Measurements from ENCODE around the gene GOLGA6L10.
"Not testable (repeated sequence)": the region's sequence is repeated elsewhere in the genome, so short reads cannot be mapped to it uniquely, and the experiment has no call there.

Gene GOLGA6L10

GRCh38 chr15:82338573-82338972, 10.7 kb downstream of the GOLGA6L10 start:
- not testable (repeated sequence) for DNase-seq

- DNase-seq: not testable (repeated sequence)
These were observed 11.2 kb downstream of the GOLGA6L10 start for GRCh38 chr15:82338053-82338452.

- DNase-seq: not testable (repeated sequence)
These were observed 12.2 kb downstream of the GOLGA6L10 start for GRCh38 chr15:82337051-82337450.

GRCh38 chr15:82336180-82336647, 13.1 kb downstream of the GOLGA6L10 start:
- not testable (repeated sequence) for DNase-seq

DNA sequence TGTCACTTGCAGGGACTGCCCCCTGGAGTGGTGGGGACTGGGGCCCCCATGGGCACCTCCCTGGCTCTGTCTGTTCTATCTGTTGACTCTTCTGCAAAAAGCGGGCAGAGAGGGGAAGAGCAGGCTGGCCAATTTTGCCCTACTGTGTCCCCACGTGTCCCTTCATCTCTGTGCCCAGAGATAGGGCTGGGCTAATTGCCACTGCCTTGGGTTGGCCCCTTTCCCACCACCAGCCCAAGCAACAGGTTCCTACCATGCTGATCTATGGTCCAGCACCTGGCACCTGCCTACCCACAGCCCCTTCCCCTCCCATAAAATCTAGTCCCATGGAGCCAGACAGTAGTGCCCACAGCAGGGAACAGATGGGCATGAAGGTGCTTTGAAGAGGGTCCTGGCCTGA, 14.3 kb downstream of the GOLGA6L10 start:
- DNase-seq: not testable (repeated sequence)

GRCh38 chr15:82334554-82334932, 14.7 kb downstream of the GOLGA6L10 start:
- DNase-seq: not testable (repeated sequence)

DNA sequence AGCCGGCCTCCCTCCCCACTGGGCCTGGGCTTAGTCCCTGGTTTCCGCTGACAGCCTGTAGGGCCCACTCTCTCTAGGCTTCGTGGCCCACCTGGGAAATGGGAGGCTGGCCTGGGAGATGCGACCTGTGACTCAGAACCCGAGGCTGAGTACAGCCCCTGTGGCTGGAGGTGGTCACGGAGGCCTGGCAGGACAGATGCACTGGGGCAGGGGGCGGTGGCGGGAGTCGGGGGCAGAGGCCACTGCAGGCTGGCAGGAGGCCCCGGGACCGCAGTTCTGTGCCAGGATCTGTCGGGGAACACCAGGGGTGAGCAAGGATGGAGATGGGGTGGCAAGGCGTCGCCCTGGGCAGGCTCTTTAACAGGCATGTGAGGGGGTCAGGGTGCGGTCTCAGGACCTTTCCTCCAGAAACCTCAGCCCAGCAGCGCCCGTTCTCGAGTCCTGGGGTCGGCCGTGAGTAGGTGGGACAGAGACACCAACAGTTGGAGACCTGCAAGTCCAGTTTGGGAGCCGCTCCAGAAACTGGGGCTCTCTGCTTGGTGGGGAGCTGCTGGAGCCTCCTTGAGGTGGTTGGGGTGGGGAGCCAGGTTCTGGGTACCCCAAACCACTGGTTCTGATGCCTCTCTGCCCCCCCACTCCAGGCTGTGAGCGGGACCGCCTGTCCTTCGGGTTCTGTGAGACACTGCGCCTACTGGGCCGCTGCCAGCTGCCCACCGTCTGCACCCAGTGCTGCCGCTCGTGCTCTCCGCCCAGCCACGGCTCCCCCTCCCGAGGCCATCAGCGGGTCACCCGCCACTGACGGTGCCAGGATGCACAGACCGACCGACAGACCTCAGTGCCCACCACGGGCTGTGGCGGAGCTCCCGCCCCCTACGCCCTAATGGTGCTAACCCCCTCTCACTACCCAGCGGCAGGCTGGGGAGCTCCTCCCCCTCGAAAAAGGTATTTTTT, 15.4 kb downstream of the GOLGA6L10 start:
- not testable (repeated sequence) for DNase-seq

DNA sequence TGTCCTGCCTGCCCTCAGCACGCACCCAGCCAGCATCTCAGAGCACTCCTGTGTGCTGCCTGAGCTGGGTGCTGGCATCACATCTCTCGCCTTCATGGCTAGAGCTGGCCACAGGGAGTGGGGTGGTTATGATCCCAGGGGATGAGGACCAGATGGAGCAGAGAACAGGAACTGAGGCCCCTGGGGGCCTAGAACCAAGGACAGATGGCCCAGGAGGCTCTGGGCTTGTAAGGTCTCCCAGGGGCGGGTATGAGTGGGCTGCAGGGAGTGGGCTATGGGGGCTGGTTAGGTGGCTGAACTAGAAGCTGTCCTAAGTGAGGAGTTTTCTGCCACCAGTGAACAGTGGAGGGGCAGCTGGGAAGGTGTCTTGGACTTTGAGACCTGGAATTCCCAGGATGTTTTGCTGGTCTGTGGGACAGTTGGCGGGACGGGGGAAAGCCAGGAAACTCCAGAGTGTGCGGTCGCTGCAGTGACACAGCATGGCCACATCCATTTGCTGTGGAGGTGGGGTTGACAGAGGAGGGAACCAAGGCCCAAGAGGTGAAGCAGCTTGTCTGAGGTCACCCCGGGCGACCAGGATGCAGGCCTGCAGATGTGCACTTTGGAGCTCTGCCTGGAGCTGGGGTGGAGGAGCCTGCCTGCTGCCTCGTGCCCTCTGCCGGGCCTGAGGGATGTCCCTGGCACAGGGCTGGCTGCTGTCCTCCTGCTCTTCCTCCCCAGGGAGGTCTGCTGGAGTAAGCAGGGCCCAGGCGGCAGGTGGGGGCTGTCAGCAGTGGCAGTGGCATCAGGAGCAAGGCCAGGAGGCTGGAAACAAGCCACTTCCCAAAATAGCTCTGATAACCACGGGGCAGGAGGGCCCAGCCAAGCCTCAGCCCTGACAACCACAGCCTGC, 16.3 kb downstream of the GOLGA6L10 start:
- not testable (repeated sequence) for DNase-seq

DNA sequence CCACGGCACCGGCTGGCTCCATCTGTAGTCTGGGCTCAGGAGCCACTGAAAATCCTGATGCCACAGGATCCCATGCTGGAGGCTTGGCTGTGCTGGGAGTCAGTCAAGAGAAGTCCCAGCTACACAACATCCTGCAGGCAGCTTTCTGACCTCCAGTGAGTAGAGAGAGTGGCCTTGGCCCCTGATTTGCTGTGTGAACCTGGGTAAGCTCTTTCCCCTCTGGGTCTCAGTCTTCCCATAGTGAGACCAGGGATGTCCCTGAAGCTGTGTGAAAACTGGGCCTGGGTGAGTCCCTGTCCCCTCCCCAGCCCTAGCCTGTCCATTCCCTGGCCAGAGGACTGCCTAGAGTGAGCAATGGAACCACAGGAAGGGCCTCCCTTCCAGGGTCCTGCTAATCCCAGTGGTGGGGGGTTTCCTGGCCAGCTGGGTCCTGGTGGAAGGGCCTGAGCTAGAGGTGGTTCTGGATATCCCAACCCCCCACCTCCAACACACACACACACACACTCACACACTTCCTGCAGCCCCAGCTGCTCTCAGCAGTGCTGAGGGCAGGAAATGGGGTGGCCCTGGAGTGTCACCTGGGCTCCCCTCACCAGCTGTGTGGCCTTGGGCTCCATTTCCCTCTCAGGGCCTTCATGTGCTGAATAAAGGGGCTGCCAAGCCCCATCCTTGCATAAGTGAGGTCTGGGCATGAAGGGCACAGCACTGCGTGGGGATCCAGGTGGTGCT, 17.5 kb downstream of the GOLGA6L10 start:
- DNase-seq: not testable (repeated sequence)

GRCh38 chr15:82330921-82331320, 18.4 kb downstream of the GOLGA6L10 start:
- DNase-seq: not testable (repeated sequence)

- not testable (repeated sequence) for DNase-seq
These were observed 20.2 kb downstream of the GOLGA6L10 start for GRCh38 chr15:82329039-82329438.

- DNase-seq: not testable (repeated sequence)
These were observed 21.9 kb downstream of the GOLGA6L10 start for GRCh38 chr15:82327372-82327771.

DNA sequence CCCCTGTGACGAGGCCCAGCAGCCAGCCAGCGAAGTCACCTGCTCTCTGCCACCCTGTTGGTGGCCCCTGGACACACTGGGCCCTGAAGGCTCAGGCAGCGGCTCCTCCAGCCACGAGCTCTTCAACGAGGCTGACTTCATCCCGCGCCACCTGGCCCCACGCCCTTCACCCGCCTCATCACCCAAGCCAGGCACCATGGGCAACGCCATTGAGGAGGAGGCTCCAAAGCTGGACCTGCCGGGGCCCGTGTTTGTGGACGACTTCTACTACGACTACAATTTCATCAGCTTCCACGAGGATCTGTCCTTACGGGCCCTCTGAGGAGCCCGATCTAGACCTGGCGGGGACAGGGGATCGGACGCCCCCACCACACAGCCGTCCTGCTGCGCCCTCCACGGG, 22.4 kb downstream of the GOLGA6L10 start:
- DNase-seq: not testable (repeated sequence)

DNA sequence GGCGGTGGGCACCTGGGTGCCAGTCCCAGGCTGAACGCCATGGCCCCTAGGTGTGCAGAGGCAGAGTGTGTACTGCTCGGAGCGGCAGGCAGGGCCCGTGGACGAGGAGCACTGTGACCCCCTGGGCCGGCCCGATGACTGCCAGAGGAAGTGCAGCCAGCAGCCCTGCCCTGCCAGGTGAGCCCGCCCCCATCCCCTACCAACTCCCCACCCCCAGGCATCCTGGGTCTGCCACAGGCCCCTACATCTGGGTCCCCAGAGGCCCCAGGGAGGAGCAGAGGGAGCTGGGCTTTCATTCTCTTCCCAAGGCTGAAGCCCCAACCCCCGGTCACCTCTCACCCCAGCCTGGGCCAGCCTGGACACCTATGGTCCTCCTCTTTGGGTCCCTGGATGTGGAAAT, 23.6 kb downstream of the GOLGA6L10 start:
- not testable (repeated sequence) for DNase-seq

- not testable (repeated sequence) for DNase-seq
These were observed 24.4 kb downstream of the GOLGA6L10 start for GRCh38 chr15:82324831-82325230.

- not testable (repeated sequence) for DNase-seq
These were observed 26.8 kb downstream of the GOLGA6L10 start for GRCh38 chr15:82322488-82322887.

DNA sequence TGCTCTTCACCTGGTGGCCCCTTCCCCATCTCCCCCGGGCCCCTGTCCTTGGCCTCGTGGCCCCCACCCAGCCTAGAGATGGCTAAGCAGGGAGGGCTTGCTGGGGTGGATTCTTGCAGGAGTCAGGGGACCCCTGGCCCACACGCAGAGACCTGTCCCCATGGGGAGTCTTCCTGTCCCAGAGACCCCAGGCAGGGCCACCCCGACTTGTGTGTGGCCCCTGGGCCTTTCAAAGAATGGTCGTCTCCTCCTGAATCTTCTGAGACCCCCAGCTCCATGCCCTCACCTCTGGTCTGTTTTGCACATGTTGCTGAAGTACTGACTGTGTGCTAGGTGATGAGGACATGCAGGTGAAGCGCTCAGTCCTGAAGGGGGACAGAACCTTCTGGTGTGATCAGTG, 28.4 kb downstream of the GOLGA6L10 start:
- DNase-seq: not testable (repeated sequence)

- DNase-seq: not testable (repeated sequence)
These were observed 29.6 kb downstream of the GOLGA6L10 start for GRCh38 chr15:82319522-82320278.

- not testable (repeated sequence) for DNase-seq
These were observed 31.0 kb downstream of the GOLGA6L10 start for GRCh38 chr15:82318281-82318680.

DNA sequence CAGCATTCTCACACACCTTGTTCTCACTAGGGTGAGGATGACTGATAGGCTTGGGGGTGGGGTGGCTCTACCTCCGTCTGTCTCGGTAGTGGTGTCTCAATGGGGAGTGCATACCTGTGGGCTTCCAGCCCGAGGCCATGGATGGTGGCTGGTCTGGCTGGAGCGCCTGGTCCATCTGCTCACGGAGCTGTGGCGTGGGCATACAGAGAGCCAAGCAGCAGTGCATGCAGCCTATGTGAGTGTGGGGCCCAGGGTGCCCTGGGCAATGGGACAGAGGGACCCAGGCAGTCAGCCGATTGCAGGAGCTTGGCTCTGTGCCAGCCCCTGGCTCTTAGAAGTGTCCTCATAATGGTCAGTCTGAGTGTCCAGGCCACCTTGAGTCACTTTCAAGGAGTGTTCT, 31.8 kb downstream of the GOLGA6L10 start:
- not testable (repeated sequence) for DNase-seq

DNA sequence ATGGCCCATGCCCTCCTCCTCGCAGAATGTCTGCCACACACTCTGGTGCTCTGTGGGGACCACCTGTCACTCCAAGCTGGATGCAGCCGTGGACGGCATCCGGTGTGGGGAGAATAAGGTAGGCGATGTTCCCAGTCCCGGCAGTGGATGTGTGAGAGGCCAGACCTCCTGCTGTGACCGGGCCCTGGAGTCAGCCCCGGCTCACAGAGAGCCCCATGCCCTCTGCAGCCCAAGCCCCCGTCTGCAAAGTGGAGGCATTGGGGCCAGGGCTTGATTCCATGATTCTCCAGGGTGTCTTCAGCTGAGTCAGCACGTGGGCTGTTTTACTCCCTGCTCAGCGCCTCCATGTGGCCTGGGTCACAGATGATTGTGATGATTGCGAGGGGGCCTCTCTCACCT, 32.2 kb downstream of the GOLGA6L10 start:
- DNase-seq: no peak
